GDM1 (cell line): ENCODE data around the gene TMC2.

Source experiments
- DNase-seq: peaks from one replicate; lab custom pipeline; 2025; lab: John Stamatoyannopoulos, UW

The TMC2 gene

GRCh38 chr20:2626853-2627541, 90.6 kb downstream of the TMC2 start:
- no peak for DNase-seq

GRCh38 chr20:2631228-2631627, 94.9 kb downstream of the TMC2 start:
- DNase-seq = no peak

- DNase-seq = no peak
Observed at GRCh38 chr20:2633381-2633780, 97.0 kb downstream of the TMC2 start.

GRCh38 chr20:2637246-2637645, 100.9 kb downstream of the TMC2 start:
- no peak for DNase-seq

- no peak for DNase-seq
Observed at GRCh38 chr20:2640260-2640659, 103.9 kb downstream of the TMC2 start.

GRCh38 chr20:2640899-2641298, 104.5 kb downstream of the TMC2 start:
- no peak for DNase-seq

GRCh38 chr20:2643708-2644107, 107.3 kb downstream of the TMC2 start:
- DNase-seq = no peak

GRCh38 chr20:2651772-2652723, 115.7 kb downstream of the TMC2 start, which contains the start of gene NOP56:
NOP56 (plus strand) TSS chr20:2652632; CDS start chr20:2652661, 29 bp downstream.
- DNase-seq = peak; percentile 90

- no peak for DNase-seq
Observed at GRCh38 chr20:2652724-2653555, 116.6 kb downstream of the TMC2 start.

- no peak for DNase-seq
Observed at GRCh38 chr20:2653556-2654383, 117.4 kb downstream of the TMC2 start.

GRCh38 chr20:2654384-2654822, 118.0 kb downstream of the TMC2 start:
- no peak for DNase-seq

GRCh38 chr20:2654831-2655230, 118.5 kb downstream of the TMC2 start:
- no peak for DNase-seq

- no peak for DNase-seq
Observed at GRCh38 chr20:2655331-2656116, 119.2 kb downstream of the TMC2 start.

- DNase-seq = no peak
Observed at GRCh38 chr20:2656471-2657117, 120.2 kb downstream of the TMC2 start.

- no peak for DNase-seq
Observed at GRCh38 chr20:2657241-2657640, 120.9 kb downstream of the TMC2 start.

- no peak for DNase-seq
Observed at GRCh38 chr20:2657674-2658073, 121.3 kb downstream of the TMC2 start.

- no peak for DNase-seq
Observed at GRCh38 chr20:2658414-2659354, 122.3 kb downstream of the TMC2 start.

GRCh38 chr20:2659547-2659946, 123.2 kb downstream of the TMC2 start:
- no peak for DNase-seq
